GM08714 (cell line): ENCODE data around the gene ABCC3.

Experiments
- H3K4me3 ChIP-seq: fragments of 200-500 bp; sonication (Bioruptor generic); 2 replicates; pipeline ENCODE4 v1.5.1; 2014; ENCODE audit warnings: mild to moderate bottlenecking, low read length, inconsistent platforms
- ZNF274 ChIP-seq: IDR thresholded peaks from 2 replicates; pipeline ENCODE4 v1.6.1; 2012; ENCODE audit warnings: mild to moderate bottlenecking, low read depth, low read length

ABCC3 gene

DNA sequence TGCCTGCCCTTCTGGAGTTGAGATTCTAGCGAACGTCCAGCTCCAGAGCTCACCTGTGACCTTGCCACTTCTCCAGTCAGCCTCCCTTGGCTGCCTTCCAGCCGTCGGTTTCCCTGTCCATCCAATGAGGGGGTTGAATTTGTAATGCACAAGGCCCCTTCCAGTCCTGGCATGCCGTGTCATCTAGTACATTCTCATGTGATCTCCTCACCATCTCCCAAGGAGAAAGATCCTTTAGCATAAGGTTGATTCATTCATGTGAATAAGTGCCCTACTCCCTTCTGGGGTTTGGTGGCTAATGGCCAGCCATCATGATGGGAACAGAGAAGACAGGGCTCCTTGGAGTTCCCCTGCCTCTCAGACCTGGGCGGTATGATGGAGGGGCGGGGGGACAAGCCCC is 18.9 kb upstream of the ABCC3 start:
- H3K4me3 ChIP-seq: no peak overlapping the region
- TF ChIP-seq ZNF274: no peak

DNA sequence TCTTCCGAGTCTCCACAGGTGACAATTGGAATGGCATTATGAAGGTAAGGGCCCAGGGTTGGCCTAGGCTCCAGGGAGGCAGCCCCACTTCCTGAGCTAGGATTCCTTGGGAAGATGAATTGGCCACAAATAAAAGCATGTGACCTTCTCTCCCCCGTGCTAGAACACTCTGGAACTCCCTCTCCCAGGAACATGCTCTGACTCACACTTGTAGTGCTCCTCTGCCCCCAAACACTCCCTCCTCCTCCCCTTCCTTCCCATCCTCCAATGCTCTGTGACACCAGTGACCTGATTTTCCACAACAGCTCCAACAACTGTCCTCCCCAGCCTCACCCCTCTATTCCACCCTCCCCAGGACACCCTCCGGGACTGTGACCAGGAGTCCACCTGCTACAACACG is 16.4 kb upstream of the ABCC3 start:
- TF ChIP-seq ZNF274: no peak
- H3K4me3 ChIP-seq: no peak overlapping the region

DNA sequence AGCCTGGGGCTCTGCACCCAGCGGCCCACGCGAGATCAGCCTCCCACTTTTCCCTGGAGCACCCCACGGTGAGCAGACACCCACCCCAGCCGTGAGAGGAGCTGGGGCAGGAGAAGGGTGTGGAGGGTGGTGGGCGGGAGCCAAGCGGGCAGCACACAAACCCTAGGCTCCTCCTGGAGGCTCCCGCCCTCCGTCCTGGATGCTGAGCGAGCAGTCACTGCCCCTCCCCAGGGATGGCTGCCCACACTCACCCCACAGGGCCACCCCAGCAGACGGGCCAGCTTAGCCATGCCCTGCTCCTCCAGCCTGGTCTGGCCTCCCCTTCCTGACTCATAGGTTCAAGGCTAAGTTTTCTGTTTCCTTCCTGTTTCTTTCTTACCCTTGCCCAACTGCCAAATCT is 15.7 kb upstream of the ABCC3 start:
- TF ChIP-seq ZNF274: no peak
- H3K4me3 ChIP-seq: no peak overlapping the region

DNA sequence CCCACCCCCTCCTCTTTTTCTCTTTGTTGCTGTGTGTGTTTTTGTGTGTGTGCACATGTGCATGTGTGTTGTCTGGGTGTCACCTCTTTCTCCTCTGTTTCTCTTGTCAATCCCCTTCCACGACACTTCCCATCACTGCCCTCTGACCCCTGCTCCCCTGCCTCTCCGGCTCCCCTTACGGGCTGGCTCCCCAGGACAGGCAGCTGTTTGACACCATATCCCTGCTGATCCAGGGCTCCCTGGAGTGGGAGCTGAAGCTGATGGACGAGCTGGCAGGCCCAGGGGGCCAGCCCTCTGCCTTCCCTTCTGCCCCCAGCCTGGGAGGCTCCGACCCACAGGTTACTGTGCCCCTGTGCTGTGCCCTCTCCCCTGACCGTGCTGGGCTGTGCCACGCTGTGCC is 15.2 kb upstream of the ABCC3 start:
- no peak overlapping the region for H3K4me3 ChIP-seq
- TF ChIP-seq ZNF274: no peak

GRCh38 chr17:50620237-50620636 is 14.4 kb upstream of the ABCC3 start:
- no peak for TF ChIP-seq ZNF274
- no peak overlapping the region for H3K4me3 ChIP-seq

DNA sequence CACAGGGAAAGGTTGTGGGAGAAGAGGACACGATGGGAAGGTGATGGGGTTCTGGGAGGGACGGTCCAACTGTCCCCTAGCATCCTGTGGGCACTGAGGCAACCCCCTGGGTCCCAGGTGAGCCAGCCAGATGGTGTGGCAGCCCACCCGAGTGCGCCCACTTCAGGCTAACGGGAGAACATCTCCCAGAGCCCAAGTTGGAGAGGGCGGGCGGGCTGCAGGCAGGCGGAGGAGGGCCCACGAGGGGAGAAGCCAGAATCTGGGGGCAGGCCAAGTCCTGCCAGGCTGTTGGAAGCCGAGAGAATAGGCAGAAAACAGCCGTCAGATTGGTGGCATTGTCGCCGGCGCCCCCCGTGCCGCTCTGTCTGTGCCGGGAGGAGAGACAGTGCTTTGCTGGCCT is 13.8 kb upstream of the ABCC3 start:
- no peak for TF ChIP-seq ZNF274
- no peak overlapping the region for H3K4me3 ChIP-seq

DNA sequence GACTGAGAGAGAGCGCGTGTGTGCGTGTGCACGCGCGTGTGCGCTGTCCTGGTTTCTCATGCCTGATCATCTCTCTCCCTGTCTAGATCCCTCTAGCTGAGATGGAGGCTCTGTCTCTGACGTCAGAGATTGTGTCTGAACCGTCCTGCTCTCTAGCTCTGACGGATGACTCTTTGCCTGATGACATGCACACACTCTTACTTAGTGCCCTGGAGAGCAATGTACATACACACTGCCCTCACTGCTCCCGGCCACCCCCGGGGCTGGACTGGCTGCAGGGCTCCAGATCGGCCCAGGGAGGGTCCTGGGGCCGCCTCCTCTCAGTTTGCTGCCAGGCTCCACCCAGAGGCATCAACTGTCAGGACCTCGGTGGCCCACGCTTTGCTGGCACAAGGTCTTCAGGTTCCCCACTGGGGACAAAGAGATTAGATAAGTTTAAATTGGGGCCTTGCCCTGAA is 13.1 kb upstream of the ABCC3 start:
- TF ChIP-seq ZNF274: no peak
- H3K4me3 ChIP-seq: no peak overlapping the region

GRCh38 chr17:50624321-50624934 is 10.3 kb upstream of the ABCC3 start:
- no peak overlapping the region for H3K4me3 ChIP-seq
- TF ChIP-seq ZNF274: no peak

GRCh38 chr17:50625032-50625871 is 9.4 kb upstream of the ABCC3 start:
- H3K4me3 ChIP-seq: no peak overlapping the region
- no peak for TF ChIP-seq ZNF274

DNA sequence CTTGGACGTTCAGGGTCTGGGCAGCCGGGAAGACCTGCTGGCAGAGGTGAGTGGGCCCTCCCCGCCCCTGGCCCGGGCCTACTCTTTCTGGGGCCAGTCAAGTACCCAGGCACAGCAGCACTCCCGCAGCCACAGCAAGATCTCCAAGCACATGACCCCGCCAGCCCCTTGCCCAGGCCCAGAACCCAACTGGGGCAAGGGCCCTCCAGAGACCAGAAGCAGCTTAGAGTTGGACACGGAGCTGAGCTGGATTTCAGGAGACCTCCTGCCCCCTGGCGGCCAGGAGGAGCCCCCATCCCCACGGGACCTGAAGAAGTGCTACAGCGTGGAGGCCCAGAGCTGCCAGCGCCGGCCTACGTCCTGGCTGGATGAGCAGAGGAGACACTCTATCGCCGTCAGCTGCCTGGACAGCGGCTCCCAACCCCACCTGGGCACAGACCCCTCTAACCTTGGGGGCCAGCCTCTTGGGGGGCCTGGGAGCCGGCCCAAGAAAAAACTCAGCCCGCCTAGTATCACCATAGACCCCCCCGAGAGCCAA is 8.6 kb upstream of the ABCC3 start:
- H3K4me3 ChIP-seq: no peak overlapping the region
- TF ChIP-seq ZNF274: no peak

GRCh38 chr17:50627036-50627781 is 7.5 kb upstream of the ABCC3 start:
- TF ChIP-seq ZNF274: no peak
- H3K4me3 ChIP-seq: no peak overlapping the region

DNA sequence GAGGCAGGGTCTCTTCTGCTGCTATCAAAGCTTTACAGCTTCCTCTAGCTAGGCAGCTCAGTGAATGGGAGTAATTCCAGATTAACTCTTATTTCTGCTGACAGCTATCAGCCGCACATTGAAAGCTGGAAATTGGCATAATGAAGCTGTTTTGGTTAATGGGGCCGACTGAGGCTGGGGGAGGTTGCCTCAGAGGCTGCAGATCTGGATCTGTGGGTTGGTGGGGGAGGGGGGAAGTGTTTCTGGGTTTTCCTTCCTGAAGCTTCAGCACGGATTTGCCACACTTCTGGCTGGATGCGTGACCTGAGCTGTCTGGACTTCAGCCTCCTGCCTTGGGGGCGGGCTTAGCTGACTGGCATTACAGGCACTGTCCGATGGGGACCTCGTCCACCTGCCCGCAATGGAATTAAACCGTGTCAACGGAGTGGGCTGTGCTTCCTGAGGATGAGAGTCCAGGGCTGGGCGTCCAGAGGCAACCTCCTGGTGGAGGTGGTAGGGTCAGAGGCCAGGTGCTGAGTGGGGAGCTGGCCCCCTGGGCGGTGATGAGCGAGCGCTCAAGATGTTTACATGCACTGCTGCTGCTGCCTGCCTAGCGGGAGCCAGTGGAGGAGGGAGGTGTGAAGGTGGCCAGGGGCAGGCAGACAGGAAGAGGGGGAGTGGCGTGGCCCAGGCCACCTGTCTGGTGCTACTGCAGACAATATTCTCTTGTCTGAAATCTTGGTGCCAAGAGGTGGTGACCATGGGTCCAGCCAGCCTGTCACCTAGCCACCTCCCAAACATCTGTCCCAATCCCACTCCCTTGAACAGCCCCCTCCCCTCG is 6.7 kb upstream of the ABCC3 start:
- TF ChIP-seq ZNF274: no peak
- H3K4me3 ChIP-seq: no peak overlapping the region

GRCh38 chr17:50629902-50630301 is 4.8 kb upstream of the ABCC3 start:
- TF ChIP-seq ZNF274: no peak
- H3K4me3 ChIP-seq: no peak overlapping the region
